HEK293 (cell line): ENCODE data around the gene ABCC10.

ENCODE experiments used
- CTCF ChIA-PET: fragments of 350-600 bp; formaldehyde crosslinking; extraction: SDS; loops from one replicate; lab custom pipeline; 2021; ENCODE audit warnings: antibody characterized with exemption; lab: Yijun Ruan, JAX
- POLR2A ChIA-PET: fragments of 300-600 bp; formaldehyde crosslinking; extraction: SDS; loops from one replicate; lab custom pipeline; 2020; ENCODE audit warnings: antibody characterized with exemption, inconsistent platforms; lab: Yijun Ruan, JAX
- H3K27ac ChIP-seq: fragments of 200-500 bp; sonication (Bioruptor generic); 2 replicates; pipeline ENCODE4 v1.5.1; 2014; ENCODE audit warnings: low read depth, low read length, control low read depth, inconsistent platforms; ENCODE audit errors: extremely low read depth
- H3K36me3 ChIP-seq, 2 experiments: fragments of 200-500 bp in 1 of 2; sonication (Bioruptor generic) in 1 of 2; 1 replicate in 1 of 2; 2 replicates in 1 of 2; pipeline ENCODE4 v1.5.1; 2014 to 2017; ENCODE audit warnings: inconsistent platforms in 2 of 2, low read length in 2 of 2; ENCODE audit not compliant: control insufficient read depth in 2 of 2, insufficient read depth in 1 of 2
- H3K4me1 ChIP-seq: fragments of 200-500 bp; sonication (Bioruptor generic); 2 replicates; pipeline ENCODE4 v1.5.1; 2014; ENCODE audit warnings: mild to moderate bottlenecking, low read length, inconsistent platforms; ENCODE audit not compliant: control insufficient read depth, insufficient read depth
- H3K4me3 ChIP-seq: 2 replicates; pipeline ENCODE4 v1.5.1; 2011; ENCODE audit warnings: low read depth, mild to moderate bottlenecking, control low read depth, low read length, moderate library complexity
- H3K9me3 ChIP-seq: fragments of 200-500 bp; sonication (Bioruptor generic); 2 replicates; pipeline ENCODE4 v1.5.1; 2014; ENCODE audit warnings: low read depth, low read length, inconsistent platforms; ENCODE audit not compliant: control insufficient read depth, insufficient read depth
- ZFP3 ChIP-seq: fragments of 450-650 bp; formaldehyde crosslinking; IDR thresholded peaks from 2 replicates; pipeline ENCODE4 v1.5.1; 2016; ENCODE audit warnings: low read depth, missing biosample characterization, missing genetic modification characterization
- ZIC2 ChIP-seq: fragments of 450-650 bp; formaldehyde crosslinking; IDR thresholded peaks from 2 replicates; pipeline ENCODE4 v1.5.1; 2016; ENCODE audit warnings: missing biosample characterization, missing genetic modification characterization
- ZNF214 ChIP-seq: fragments of 450-650 bp; formaldehyde crosslinking; IDR thresholded peaks from 2 replicates; pipeline ENCODE4 v1.5.1; 2017; ENCODE audit warnings: missing biosample characterization, mild to moderate bottlenecking, missing genetic modification characterization, borderline replicate concordance
- ZNF292 ChIP-seq: fragments of 450-650 bp; formaldehyde crosslinking; IDR thresholded peaks from 2 replicates; pipeline ENCODE4 v1.5.1; 2016; ENCODE audit warnings: low read depth, missing biosample characterization, missing genetic modification characterization, borderline replicate concordance
- ZNF335 ChIP-seq: fragments of 450-650 bp; formaldehyde crosslinking; conservative IDR thresholded peaks from 2 replicates; pipeline ENCODE4 v1.5.1; 2016; ENCODE audit warnings: missing biosample characterization, missing genetic modification characterization
- ZNF341 ChIP-seq: fragments of 450-650 bp; formaldehyde crosslinking; IDR thresholded peaks from 2 replicates; pipeline ENCODE4; 2016; ENCODE audit warnings: low read depth, missing biosample characterization, missing genetic modification characterization
- ZNF433 ChIP-seq: fragments of 450-650 bp; formaldehyde crosslinking; IDR thresholded peaks from 2 replicates; pipeline ENCODE4 v1.5.1; 2016; ENCODE audit warnings: missing biosample characterization, missing genetic modification characterization, low read depth
- ZNF48 ChIP-seq: fragments of 450-650 bp; formaldehyde crosslinking; IDR thresholded peaks from 2 replicates; pipeline ENCODE4 v1.5.1; 2016; ENCODE audit warnings: missing biosample characterization, missing genetic modification characterization
- ZNF514 ChIP-seq: fragments of 450-650 bp; formaldehyde crosslinking; IDR thresholded peaks from 2 replicates; pipeline ENCODE4 v1.5.1; 2016; ENCODE audit warnings: missing biosample characterization, missing genetic modification characterization
- ZNF610 ChIP-seq: fragments of 450-650 bp; formaldehyde crosslinking; IDR thresholded peaks from 2 replicates; pipeline ENCODE4 v1.5.1; 2016; ENCODE audit warnings: missing biosample characterization, missing genetic modification characterization, borderline replicate concordance
- ZNF660 ChIP-seq: fragments of 450-650 bp; IDR thresholded peaks from 2 replicates; pipeline ENCODE4 v1.5.1; 2018; ENCODE audit warnings: missing biosample characterization, mild to moderate bottlenecking, missing genetic modification characterization
- ZNF664 ChIP-seq: fragments of 450-650 bp; formaldehyde crosslinking; IDR thresholded peaks from 2 replicates; pipeline ENCODE4 v1.5.1; 2016; ENCODE audit warnings: missing biosample characterization, missing genetic modification characterization
- ZNF830 ChIP-seq: fragments of 450-650 bp; IDR thresholded peaks from 2 replicates; pipeline ENCODE4 v1.5.0; 2018; ENCODE audit warnings: missing biosample characterization, missing genetic modification characterization, low read depth, mild to moderate bottlenecking, moderate library complexity
- TF ChIP-seq, protein P1 (sequence below): fragments of 450-650 bp; formaldehyde crosslinking; IDR thresholded peaks from 2 replicates; pipeline ENCODE4 v1.5.1; 2016; ENCODE audit warnings: missing biosample characterization, missing genetic modification characterization
- TF ChIP-seq, protein P2 (sequence below): fragments of 450-650 bp; formaldehyde crosslinking; IDR thresholded peaks from 2 replicates; pipeline ENCODE4 v1.5.1; 2016; ENCODE audit warnings: missing biosample characterization, missing genetic modification characterization
- TF ChIP-seq, protein P3 (sequence below): fragments of 450-650 bp; formaldehyde crosslinking; IDR thresholded peaks from 2 replicates; pipeline ENCODE4 v1.5.1; 2016; ENCODE audit warnings: missing biosample characterization, missing genetic modification characterization, low read depth
- TF ChIP-seq, protein P4 (sequence below): fragments of 450-650 bp; formaldehyde crosslinking; IDR thresholded peaks from 2 replicates; pipeline ENCODE4 v1.5.1; 2016; ENCODE audit warnings: missing biosample characterization, missing genetic modification characterization
- TF ChIP-seq, protein P5 (sequence below): fragments of 450-650 bp; formaldehyde crosslinking; IDR thresholded peaks from 2 replicates; pipeline ENCODE4 v1.5.1; 2017; ENCODE audit warnings: missing biosample characterization, missing genetic modification characterization
- TF ChIP-seq, protein P6 (sequence below): fragments of 450-650 bp; formaldehyde crosslinking; IDR thresholded peaks from 2 replicates; pipeline ENCODE4 v1.5.1; 2016; ENCODE audit warnings: missing biosample characterization, missing genetic modification characterization

The ABCC10 gene

DNA sequence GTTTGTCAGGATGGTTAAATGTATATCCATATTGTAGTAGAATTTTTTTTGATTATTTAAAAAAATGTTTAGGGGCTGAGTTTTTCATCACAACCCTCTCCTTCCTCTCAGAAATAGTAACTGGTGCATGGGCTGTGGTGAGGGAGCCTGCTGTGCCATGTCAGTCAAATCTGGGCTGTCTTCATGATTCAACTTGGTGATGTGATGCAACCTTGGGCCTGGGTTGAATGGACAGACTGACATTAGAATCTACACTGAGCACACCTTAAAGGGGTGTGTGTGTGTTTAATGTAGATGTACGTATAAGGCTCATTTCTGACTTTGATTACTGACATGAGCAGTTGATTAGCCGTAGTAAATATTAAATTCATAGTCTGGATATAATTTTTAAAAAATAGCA lies 53.7 kb downstream of the ABCC10 start:
- Histone ChIP-seq H3K36me3 (peaks cover 0 to 27% of the 10 kb centered on the region in 2 experiments; a peak in 2 of 3 replicates), H3K4me1 (peaks cover 10% of the 10 kb centered on the region), H3K9me3 (no peaks in the 10 kb centered on the region), H3K27ac (no peak overlapping the region), H3K4me3 (no peak overlapping the region)
- ChIA-PET POLR2A (interaction anchor here (0.6 to 1.5 kb wide), 5 partner anchors 25 to 99 kb away, joined by 3 to 11 read pairs (median 3); partner anchors contain the start of genes DLK2, POLR1C and YIPF3), CTCF (interaction anchor here (0.6 to 2.6 kb wide), 7 partner anchors 13 to 535 kb away, joined by 3 to 11 read pairs (median 4); no protein-coding TSS in a partner anchor)
- TF ChIP-seq, protein P1, sequence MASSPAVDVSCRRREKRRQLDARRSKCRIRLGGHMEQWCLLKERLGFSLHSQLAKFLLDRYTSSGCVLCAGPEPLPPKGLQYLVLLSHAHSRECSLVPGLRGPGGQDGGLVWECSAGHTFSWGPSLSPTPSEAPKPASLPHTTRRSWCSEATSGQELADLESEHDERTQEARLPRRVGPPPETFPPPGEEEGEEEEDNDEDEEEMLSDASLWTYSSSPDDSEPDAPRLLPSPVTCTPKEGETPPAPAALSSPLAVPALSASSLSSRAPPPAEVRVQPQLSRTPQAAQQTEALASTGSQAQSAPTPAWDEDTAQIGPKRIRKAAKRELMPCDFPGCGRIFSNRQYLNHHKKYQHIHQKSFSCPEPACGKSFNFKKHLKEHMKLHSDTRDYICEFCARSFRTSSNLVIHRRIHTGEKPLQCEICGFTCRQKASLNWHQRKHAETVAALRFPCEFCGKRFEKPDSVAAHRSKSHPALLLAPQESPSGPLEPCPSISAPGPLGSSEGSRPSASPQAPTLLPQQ (tag by site-specific recombination), result peak; percentile 45; the same call in 1 of the 2 replicates
- TF ChIP-seq ZNF433 (tag by site-specific recombination) (no peak), ZNF610 (tag by site-specific recombination) (no peak), ZFP3 (tag by site-specific recombination) (no peak), ZNF292 (no peak), ZNF830 (tag by site-specific recombination) (no peak), ZNF214 (no peak), ZNF660 (tag by site-specific recombination) (0 out of 2 replicates have a peak, but pooled peaks have one; percentile 32), ZNF48 (no peak)
- TF ChIP-seq, protein P2, sequence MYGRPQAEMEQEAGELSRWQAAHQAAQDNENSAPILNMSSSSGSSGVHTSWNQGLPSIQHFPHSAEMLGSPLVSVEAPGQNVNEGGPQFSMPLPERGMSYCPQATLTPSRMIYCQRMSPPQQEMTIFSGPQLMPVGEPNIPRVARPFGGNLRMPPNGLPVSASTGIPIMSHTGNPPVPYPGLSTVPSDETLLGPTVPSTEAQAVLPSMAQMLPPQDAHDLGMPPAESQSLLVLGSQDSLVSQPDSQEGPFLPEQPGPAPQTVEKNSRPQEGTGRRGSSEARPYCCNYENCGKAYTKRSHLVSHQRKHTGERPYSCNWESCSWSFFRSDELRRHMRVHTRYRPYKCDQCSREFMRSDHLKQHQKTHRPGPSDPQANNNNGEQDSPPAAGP (tag by site-specific recombination), result no peak
- TF ChIP-seq, protein P3, sequence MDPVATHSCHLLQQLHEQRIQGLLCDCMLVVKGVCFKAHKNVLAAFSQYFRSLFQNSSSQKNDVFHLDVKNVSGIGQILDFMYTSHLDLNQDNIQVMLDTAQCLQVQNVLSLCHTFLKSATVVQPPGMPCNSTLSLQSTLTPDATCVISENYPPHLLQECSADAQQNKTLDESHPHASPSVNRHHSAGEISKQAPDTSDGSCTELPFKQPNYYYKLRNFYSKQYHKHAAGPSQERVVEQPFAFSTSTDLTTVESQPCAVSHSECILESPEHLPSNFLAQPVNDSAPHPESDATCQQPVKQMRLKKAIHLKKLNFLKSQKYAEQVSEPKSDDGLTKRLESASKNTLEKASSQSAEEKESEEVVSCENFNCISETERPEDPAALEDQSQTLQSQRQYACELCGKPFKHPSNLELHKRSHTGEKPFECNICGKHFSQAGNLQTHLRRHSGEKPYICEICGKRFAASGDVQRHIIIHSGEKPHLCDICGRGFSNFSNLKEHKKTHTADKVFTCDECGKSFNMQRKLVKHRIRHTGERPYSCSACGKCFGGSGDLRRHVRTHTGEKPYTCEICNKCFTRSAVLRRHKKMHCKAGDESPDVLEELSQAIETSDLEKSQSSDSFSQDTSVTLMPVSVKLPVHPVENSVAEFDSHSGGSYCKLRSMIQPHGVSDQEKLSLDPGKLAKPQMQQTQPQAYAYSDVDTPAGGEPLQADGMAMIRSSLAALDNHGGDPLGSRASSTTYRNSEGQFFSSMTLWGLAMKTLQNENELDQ (tag by site-specific recombination), result no peak

DNA sequence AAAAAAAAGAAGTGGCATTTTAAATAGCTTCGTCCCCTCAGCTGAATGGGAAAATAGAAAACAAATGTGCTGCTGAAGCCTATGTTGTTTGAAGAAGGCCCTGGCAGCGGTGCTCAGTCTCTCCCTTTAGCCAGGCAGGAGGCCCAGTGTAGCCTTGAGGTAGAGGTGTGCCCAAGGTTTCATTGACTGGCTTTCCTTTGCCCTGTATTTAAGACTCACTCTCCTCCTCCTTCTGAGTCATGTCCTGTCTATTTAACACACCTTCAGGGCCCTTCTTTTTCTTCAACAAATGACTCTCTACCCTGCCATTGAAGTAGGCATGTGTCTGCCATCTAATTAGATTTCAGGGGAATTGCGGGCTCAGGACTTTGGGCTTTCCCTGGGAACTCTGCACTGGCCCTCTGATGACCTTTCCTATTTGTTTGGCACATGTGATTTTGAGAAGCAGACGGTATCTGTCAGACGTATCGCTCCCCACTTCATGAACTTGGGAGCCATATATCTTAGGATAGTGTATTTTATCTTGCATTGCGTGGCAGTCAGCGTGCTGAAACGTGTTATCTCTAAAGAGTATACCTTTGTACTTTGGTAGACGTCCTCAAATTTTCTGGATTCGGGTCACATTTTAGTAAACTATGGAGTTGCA lies 54.4 kb downstream of the ABCC10 start:
- Histone ChIP-seq H3K36me3 (peaks cover 0 to 29% of the 10 kb centered on the region in 2 experiments; a peak in 2 of 3 replicates), H3K4me1 (peaks cover 8% of the 10 kb centered on the region), H3K27ac (no peak overlapping the region), H3K4me3 (no peak overlapping the region), H3K9me3 (no peaks in the 10 kb centered on the region)
- 0 out of 2 replicates have a peak, but pooled peaks have one; percentile 10 for TF ChIP-seq ZNF335 (tag by site-specific recombination)
- TF ChIP-seq ZNF341 (tag by site-specific recombination), result no peak
- CTCF ChIA-PET, result interaction anchor here (0.6 to 2.6 kb wide), 5 partner anchors 24 to 535 kb away, joined by 3 to 11 read pairs (median 4); no protein-coding TSS in a partner anchor
- POLR2A ChIA-PET, result interaction anchor here (0.6 to 1.5 kb wide), 4 partner anchors 35 to 99 kb away, joined by 3 to 11 read pairs (median 4); partner anchors contain the start of genes POLR1C and YIPF3

DNA sequence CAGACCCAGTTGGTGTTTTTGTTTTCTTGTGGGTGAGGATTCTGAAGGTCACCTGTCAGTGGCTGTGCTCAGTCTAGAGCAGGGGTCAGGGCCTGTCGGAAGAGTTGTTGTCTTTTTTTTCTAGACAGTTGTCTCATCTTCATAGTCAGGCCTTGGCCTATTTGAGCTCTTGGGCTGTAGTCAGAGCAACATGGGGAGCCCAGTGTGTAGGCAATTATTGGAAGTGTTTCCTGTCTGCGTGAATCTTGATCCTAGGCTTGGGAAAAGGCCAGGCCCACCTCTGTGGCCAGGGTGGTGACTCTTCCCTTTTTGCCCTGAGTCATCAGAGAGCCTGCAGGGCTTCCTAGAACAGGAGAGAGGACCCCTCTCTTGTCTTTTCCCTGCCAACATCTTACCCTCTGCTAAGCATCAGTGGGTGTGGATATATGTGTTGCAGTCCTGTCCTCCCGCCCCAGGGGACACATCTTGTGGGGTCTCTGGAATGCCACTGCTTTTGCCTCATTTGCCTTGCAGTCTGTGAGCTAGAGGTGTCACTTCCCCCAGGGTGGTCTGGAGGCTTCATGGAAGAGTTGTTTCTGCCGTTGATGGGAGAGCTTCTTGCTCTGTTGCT lies 61.4 kb downstream of the ABCC10 start:
- H3K4me1 ChIP-seq, result no peaks in the 10 kb centered on the region
- peaks cover 0 to 35% of the 10 kb centered on the region in 2 experiments; a peak in 2 of 3 replicates for H3K36me3 ChIP-seq
- no peak overlapping the region for H3K27ac ChIP-seq
- H3K4me3 ChIP-seq, result no peak overlapping the region
- ChIA-PET CTCF (interaction anchor here (0.6 to 11.2 kb wide), 3 partner anchors 18 to 31 kb away, joined by 3 to 142 read pairs (median 26); partner anchors contain the start of gene LRRC73), POLR2A (interaction anchor here (2.1 kb wide), 1 partner anchor 11 kb away, joined by 13 read pairs; the partner anchor contains the start of gene TJAP1)
- no peaks in the 10 kb centered on the region for H3K9me3 ChIP-seq
- TF ChIP-seq ZNF514 (tag by site-specific recombination) (no peak), ZNF664 (no peak), ZIC2 (peak; percentile 59)
- TF ChIP-seq, protein P4, sequence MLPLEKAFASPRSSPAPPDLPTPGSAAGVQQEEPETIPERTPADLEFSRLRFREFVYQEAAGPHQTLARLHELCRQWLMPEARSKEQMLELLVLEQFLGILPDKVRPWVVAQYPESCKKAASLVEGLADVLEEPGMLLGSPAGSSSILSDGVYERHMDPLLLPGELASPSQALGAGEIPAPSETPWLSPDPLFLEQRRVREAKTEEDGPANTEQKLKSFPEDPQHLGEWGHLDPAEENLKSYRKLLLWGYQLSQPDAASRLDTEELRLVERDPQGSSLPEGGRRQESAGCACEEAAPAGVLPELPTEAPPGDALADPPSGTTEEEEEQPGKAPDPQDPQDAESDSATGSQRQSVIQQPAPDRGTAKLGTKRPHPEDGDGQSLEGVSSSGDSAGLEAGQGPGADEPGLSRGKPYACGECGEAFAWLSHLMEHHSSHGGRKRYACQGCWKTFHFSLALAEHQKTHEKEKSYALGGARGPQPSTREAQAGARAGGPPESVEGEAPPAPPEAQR (tag by site-specific recombination), result no peak
- TF ChIP-seq, protein P5, sequence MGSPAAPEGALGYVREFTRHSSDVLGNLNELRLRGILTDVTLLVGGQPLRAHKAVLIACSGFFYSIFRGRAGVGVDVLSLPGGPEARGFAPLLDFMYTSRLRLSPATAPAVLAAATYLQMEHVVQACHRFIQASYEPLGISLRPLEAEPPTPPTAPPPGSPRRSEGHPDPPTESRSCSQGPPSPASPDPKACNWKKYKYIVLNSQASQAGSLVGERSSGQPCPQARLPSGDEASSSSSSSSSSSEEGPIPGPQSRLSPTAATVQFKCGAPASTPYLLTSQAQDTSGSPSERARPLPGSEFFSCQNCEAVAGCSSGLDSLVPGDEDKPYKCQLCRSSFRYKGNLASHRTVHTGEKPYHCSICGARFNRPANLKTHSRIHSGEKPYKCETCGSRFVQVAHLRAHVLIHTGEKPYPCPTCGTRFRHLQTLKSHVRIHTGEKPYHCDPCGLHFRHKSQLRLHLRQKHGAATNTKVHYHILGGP, result no peak
- TF ChIP-seq, protein P6, sequence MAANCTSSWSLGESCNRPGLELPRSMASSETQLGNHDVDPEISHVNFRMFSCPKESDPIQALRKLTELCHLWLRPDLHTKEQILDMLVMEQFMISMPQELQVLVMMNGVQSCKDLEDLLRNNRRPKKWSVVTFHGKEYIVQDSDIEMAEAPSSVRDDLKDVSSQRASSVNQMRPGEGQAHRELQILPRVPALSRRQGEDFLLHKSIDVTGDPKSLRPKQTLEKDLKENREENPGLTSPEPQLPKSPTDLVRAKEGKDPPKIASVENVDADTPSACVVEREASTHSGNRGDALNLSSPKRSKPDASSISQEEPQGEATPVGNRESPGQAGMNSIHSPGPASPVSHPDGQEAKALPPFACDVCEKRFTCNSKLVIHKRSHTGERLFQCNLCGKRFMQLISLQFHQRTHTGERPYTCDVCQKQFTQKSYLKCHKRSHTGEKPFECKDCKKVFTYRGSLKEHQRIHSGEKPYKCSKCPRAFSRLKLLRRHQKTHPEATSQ, result no peak
